Upper lobe of left lung (tissue), 6 donors: ENCODE data around the gene AMPD3. TPM values are rescaled to one million over a fixed set of nuclear protein-coding genes. Genes with fewer than 3 reads are reported as not detected.

Source experiments
- ATAC-seq, 2 donors: fragments of 200-7000 bp; cut with Tn5 transposase; one replicate each; pipeline ENCODE4 v1.9.1; 2022; ENCODE audit warnings: mild to moderate bottlenecking in 2 of 2, moderate library complexity in 2 of 2; ENCODE audit not compliant: low FRiP score in 2 of 2
- DNase-seq, 2 donors: peaks; one replicate each; pipeline ENCODE4 v3.0.0-alpha.2; 2019 to 2020
- H3K27ac ChIP-seq, 4 donors: fragments of 200-600 bp; sonication (generic); one replicate each; pipeline ENCODE4 v1.5.1; 2016 to 2019
- H3K27me3 ChIP-seq, 4 donors: fragments of 200-600 bp; sonication (generic); one replicate each; pipeline ENCODE4 v1.5.1; 2017 to 2019
- H3K36me3 ChIP-seq, 4 donors: fragments of 200-600 bp; sonication (generic); one replicate each; pipeline ENCODE4 v1.5.1; 2016 to 2019
- H3K4me1 ChIP-seq, 4 donors: fragments of 200-600 bp; sonication (generic); one replicate each; pipeline ENCODE4 v1.5.1; 2018 to 2019
- H3K4me3 ChIP-seq, 4 donors: fragments of 200-600 bp; sonication (generic); one replicate each; pipeline ENCODE4 v1.5.1; 2017 to 2019; ENCODE audit warnings: mild to moderate bottlenecking in 2 of 4, moderate library complexity in 1 of 4
- H3K9me3 ChIP-seq, 4 donors: fragments of 200-600 bp; sonication (generic); one replicate each; pipeline ENCODE4 v1.5.1; 2018 to 2019
- EP300 ChIP-seq, 4 donors: sonication (generic); formaldehyde crosslinking; IDR thresholded peaks; one replicate each; pipeline ENCODE4 v1.5.1; 2017; ENCODE audit warnings: antibody characterized with exemption in 4 of 4, control low read depth in 2 of 4
- POLR2A ChIP-seq, 4 donors: fragments of 450-650 bp; IDR thresholded peaks; one replicate each; pipeline ENCODE4 v1.5.1; 2016 to 2017; ENCODE audit warnings: antibody characterized with exemption in 4 of 4, mild to moderate bottlenecking in 2 of 4
- POLR2AphosphoS5 ChIP-seq, 2 donors: sonication (generic); formaldehyde crosslinking; IDR thresholded peaks; one replicate each; pipeline ENCODE4 v1.5.1; 2017; ENCODE audit warnings: antibody characterized with exemption in 2 of 2
- WGBS, 2 donors: methylation state at CpG; one replicate each; pipeline ENCODE4 v1.1.5; 2017 to 2018; 5-methylcytosine and 5-hydroxymethylcytosine counted together
- total RNA-seq, 6 donors: library from RNA; depleted of rRNA in 4 of 6; stranded (reverse); fragments of >200 nt in 4 of 6; gene quantifications; one replicate each; pipeline versions ENCODE4 v1.1.0 to v1.2.1, GENCODE V29; 2016 to 2021
- TF ChIP-seq, protein P1 (sequence below), 6 experiments: fragments of 450-650 bp in 4 of 6; fragments of 200-600 bp in 2 of 6; sonication (generic) in 2 of 6; IDR thresholded peaks; one replicate each; pipeline ENCODE4 v1.5.1; 2016 to 2019; ENCODE audit warnings: antibody characterized with exemption in 6 of 6
- donor health status: DM: no; HTN: no; CAD: no; lungs with moderate emphysema.
- donor health status: DM: no; HTN: yes; CAD: no; lungs with severe emphysema.

Gene AMPD3
- total RNA-seq, 6 donors from 2014 or later: 5.4 to 49.2 (median 9.3) TPM

GRCh38 chr11:10503777-10504480 lies 48.9 kb downstream of the AMPD3 start:
- peaks cover 3 to 8% (median 5%) of the 10 kb centered on the region in 4 donors for H3K4me1 ChIP-seq
- ATAC-seq (peak in 1 of 2 donors; percentile 70), DNase-seq (peak in 1 of 2 donors; percentile 64)
- no peaks in the 10 kb centered on the region for H3K9me3 ChIP-seq
- no peaks in the 10 kb centered on the region for H3K27me3 ChIP-seq
- H3K4me3 ChIP-seq: no peak overlapping the region
- H3K36me3 ChIP-seq: peaks cover 4 to 34% (median 15%) of the 10 kb centered on the region in 4 donors
- peak overlapping the region; percentile 61 to 76 (median 70) for H3K27ac ChIP-seq
- 79 to 88% methylated on average over 5 of the region's 5 CpGs for WGBS, 2 donors
- TF ChIP-seq EP300 (IDR thresholded peaks at IDR 0.05) (no peak), POLR2A (IDR thresholded peaks at IDR 0.05) (no peak), POLR2AphosphoS5 (IDR thresholded peaks at IDR 0.05) (no peak)
- TF ChIP-seq, protein P1, sequence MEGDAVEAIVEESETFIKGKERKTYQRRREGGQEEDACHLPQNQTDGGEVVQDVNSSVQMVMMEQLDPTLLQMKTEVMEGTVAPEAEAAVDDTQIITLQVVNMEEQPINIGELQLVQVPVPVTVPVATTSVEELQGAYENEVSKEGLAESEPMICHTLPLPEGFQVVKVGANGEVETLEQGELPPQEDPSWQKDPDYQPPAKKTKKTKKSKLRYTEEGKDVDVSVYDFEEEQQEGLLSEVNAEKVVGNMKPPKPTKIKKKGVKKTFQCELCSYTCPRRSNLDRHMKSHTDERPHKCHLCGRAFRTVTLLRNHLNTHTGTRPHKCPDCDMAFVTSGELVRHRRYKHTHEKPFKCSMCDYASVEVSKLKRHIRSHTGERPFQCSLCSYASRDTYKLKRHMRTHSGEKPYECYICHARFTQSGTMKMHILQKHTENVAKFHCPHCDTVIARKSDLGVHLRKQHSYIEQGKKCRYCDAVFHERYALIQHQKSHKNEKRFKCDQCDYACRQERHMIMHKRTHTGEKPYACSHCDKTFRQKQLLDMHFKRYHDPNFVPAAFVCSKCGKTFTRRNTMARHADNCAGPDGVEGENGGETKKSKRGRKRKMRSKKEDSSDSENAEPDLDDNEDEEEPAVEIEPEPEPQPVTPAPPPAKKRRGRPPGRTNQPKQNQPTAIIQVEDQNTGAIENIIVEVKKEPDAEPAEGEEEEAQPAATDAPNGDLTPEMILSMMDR (IDR thresholded peaks at IDR 0.05): no peak

DNA sequence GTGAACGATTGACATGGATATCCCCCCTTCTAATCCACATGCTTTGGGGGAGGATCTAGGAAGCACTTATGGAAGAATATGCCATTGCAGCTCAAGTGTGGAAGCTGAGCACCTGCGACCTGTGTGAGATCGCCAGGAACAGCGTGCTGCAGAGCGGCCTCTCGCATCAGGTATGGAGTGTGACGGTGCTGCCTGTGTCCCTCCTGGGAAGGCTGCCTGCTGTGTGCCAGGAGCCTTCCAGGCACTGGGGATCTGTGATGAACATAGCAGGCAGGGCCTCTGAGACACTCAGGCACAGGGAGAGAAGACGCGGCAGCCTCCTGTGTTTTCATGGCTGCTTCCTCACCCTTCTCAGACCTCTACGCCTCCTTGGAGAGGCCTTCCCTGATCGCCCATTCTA lies 49.4 kb downstream of the AMPD3 start:
- Histone ChIP-seq H3K27ac (peak overlapping the region in 3 of 4 donors; percentile 53 to 76 (median 69)), H3K4me1 (peaks cover 3 to 8% (median 5%) of the 10 kb centered on the region in 4 donors), H3K9me3 (no peaks in the 10 kb centered on the region), H3K4me3 (no peak overlapping the region), H3K27me3 (no peaks in the 10 kb centered on the region), H3K36me3 (peaks cover 4 to 29% (median 14%) of the 10 kb centered on the region in 4 donors)
- ATAC-seq: no peak
- TF ChIP-seq POLR2A (IDR thresholded peaks at IDR 0.05) (no peak), EP300 (IDR thresholded peaks at IDR 0.05) (no peak), POLR2AphosphoS5 (IDR thresholded peaks at IDR 0.05) (no peak)
- TF ChIP-seq, protein P1 (IDR thresholded peaks at IDR 0.05): no peak
- DNase-seq: no peak
- 94 to 96% methylated on average over 11 of the region's 11 CpGs for WGBS, 2 donors

GRCh38 chr11:10505278-10506007 lies 50.4 kb downstream of the AMPD3 start:
- DNase-seq (no peak), ATAC-seq (no peak)
- 59 to 73% methylated on average over 6 of the region's 6 CpGs for WGBS, 2 donors
- Histone ChIP-seq H3K36me3 (peaks cover 0 to 21% (median 7%) of the 10 kb centered on the region in 4 donors), H3K4me1 (peaks cover 3 to 8% (median 5%) of the 10 kb centered on the region in 4 donors), H3K27me3 (no peaks in the 10 kb centered on the region), H3K9me3 (no peaks in the 10 kb centered on the region), H3K27ac (peak overlapping the region in 3 of 4 donors; percentile 7 to 76 (median 51)), H3K4me3 (no peak overlapping the region)
- no peak for TF ChIP-seq POLR2AphosphoS5 (IDR thresholded peaks at IDR 0.05)
- TF ChIP-seq EP300 (IDR thresholded peaks at IDR 0.05): no peak
- TF ChIP-seq, protein P1 (IDR thresholded peaks at IDR 0.05): no peak
- TF ChIP-seq POLR2A (IDR thresholded peaks at IDR 0.05): no peak

GRCh38 chr11:10506008-10506370 lies 50.9 kb downstream of the AMPD3 start:
- Histone ChIP-seq H3K4me3 (no peak overlapping the region), H3K27me3 (no peaks in the 10 kb centered on the region), H3K9me3 (no peaks in the 10 kb centered on the region), H3K36me3 (peaks cover 0 to 16% (median 6%) of the 10 kb centered on the region in 4 donors), H3K27ac (peak overlapping the region in 3 of 4 donors; percentile 7 to 76 (median 51)), H3K4me1 (peaks cover 3 to 8% (median 5%) of the 10 kb centered on the region in 4 donors)
- no peak for DNase-seq
- TF ChIP-seq POLR2A (IDR thresholded peaks at IDR 0.05) (no peak), EP300 (IDR thresholded peaks at IDR 0.05) (no peak)
- TF ChIP-seq, protein P1 (IDR thresholded peaks at IDR 0.05): no peak
- ATAC-seq: no peak
